Testis (tissue), 3 donors: ENCODE measurements around the gene THOP1. TPM values are rescaled to one million over a fixed set of nuclear protein-coding genes. Genes with fewer than 3 reads are reported as not detected.
"Not testable (repeated sequence)": the region's sequence is repeated elsewhere in the genome, so short reads cannot be mapped to it uniquely, and the experiment has no call there.

Experiments
- DNase-seq: peaks from one replicate; pipeline ENCODE4 v3.0.0-alpha.2; 2019
- H3K27ac ChIP-seq, 2 donors: fragments of 200-600 bp; sonication (generic); one replicate each; pipeline ENCODE4 v1.5.1; 2019
- H3K27me3 ChIP-seq: fragments of 200-600 bp; sonication (generic); one replicate; pipeline ENCODE4 v1.5.1; 2019
- H3K36me3 ChIP-seq: fragments of 200-600 bp; sonication (generic); one replicate; pipeline ENCODE4 v1.5.1; 2017; ENCODE audit warnings: low read depth; ENCODE audit errors: missing control alignments
- H3K4me1 ChIP-seq: fragments of 200-600 bp; sonication (generic); one replicate; pipeline ENCODE4 v1.5.1; 2019
- H3K4me3 ChIP-seq, 2 donors: fragments of 200-600 bp; sonication (generic); one replicate each; pipeline ENCODE4 v1.5.1; 2017 to 2019
- H3K9me3 ChIP-seq: fragments of 200-600 bp; sonication (generic); one replicate; pipeline ENCODE4 v1.5.1; 2017
- POLR2A ChIP-seq: fragments of 450-650 bp; IDR thresholded peaks from one replicate; pipeline ENCODE4 v1.6.1; 2017; ENCODE audit warnings: antibody characterized with exemption, mild to moderate bottlenecking, moderate library complexity
- WGBS, 2 donors: methylation state at CpG; one replicate each; pipeline ENCODE4 v1.1.5; 2018; 5-methylcytosine and 5-hydroxymethylcytosine counted together
- intact Hi-C: fragments of 100-400 bp; cut with DNase I; formaldehyde crosslinking; loops from one replicate; pipeline ENCODE4 v1.15.1; 2023; ENCODE audit warnings: low total_unique reads
- polyA plus RNA-seq: library from polyadenylated mRNA; stranded (reverse); fragments of 350-450 nt; fragmentation: Illumina TruSeq; extraction: RNeasy Lipid Tissue Mini Kit (QIAGEN cat#74804); gene quantifications from one replicate; pipeline ENCODE4 v1.2.3, GENCODE V29; 2014; ENCODE audit warnings: low read depth, low replicate concordance; ENCODE audit not compliant: insufficient read depth
- total RNA-seq, 2 donors: library from RNA; depleted of rRNA; stranded (reverse); fragments of >200 nt; gene quantifications; one replicate each; pipeline ENCODE4 v1.2.3, GENCODE V29; 2016
- TF ChIP-seq, protein P1 (sequence below), 3 experiments: fragments of 450-650 bp in 2 of 3; fragments of 200-600 bp in 1 of 3; sonication (generic) in 1 of 3; IDR thresholded peaks; one replicate each; pipeline ENCODE4 v1.5.1; 2016 to 2019; ENCODE audit warnings: antibody characterized with exemption in 3 of 3, mild to moderate bottlenecking in 2 of 3, moderate library complexity in 1 of 3

Gene THOP1
- total and polyA plus RNA-seq, 3 donors from 2014 or later = 111 to 166 (median 134) TPM

DNA sequence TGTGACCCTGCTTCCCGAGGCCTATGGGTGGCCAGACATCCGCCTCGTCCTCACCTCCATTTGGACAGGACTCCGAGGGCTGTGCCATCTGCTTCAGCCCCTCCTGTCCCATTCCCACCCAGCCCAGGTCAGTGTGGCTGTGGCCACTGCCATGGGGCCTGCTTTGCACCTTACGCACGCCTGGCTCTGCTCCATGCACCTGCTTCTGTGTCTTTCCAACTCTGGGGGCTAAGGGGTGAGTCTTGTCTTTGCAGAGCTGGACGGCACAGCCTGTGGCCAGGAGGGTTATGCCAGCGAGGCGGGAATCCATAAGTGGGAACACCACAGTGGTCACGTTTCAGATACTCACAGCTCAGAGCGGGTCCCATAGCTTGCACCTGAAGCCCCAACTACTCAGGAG is 29.1 kb downstream of the THOP1 start:
- WGBS, 2 donors = 94 to 100% methylated on average over 1 to 11 of the region's 11 CpGs
- Histone ChIP-seq H3K27ac (no peak overlapping the region), H3K9me3 (no peaks in the 10 kb centered on the region), H3K4me1 (no peaks in the 10 kb centered on the region), H3K36me3 (no peaks in the 10 kb centered on the region), H3K4me3 (no peak overlapping the region), H3K27me3 (no peaks in the 10 kb centered on the region)
- intact Hi-C loops = no loop called here
- no peak for DNase-seq
- TF ChIP-seq, protein P1, sequence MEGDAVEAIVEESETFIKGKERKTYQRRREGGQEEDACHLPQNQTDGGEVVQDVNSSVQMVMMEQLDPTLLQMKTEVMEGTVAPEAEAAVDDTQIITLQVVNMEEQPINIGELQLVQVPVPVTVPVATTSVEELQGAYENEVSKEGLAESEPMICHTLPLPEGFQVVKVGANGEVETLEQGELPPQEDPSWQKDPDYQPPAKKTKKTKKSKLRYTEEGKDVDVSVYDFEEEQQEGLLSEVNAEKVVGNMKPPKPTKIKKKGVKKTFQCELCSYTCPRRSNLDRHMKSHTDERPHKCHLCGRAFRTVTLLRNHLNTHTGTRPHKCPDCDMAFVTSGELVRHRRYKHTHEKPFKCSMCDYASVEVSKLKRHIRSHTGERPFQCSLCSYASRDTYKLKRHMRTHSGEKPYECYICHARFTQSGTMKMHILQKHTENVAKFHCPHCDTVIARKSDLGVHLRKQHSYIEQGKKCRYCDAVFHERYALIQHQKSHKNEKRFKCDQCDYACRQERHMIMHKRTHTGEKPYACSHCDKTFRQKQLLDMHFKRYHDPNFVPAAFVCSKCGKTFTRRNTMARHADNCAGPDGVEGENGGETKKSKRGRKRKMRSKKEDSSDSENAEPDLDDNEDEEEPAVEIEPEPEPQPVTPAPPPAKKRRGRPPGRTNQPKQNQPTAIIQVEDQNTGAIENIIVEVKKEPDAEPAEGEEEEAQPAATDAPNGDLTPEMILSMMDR (IDR thresholded peaks at IDR 0.05) = no peak
- TF ChIP-seq POLR2A = no peak

GRCh38 chr19:2815191-2815614 is 29.9 kb downstream of the THOP1 start:
- WGBS, 2 donors = 90 to 96% methylated on average over 8 to 13 of the region's 13 CpGs
- H3K27ac ChIP-seq = no peak overlapping the region
- H3K36me3 ChIP-seq = no peaks in the 10 kb centered on the region
- H3K4me1 ChIP-seq = no peaks in the 10 kb centered on the region
- DNase-seq = no peak
- no peak for TF ChIP-seq POLR2A
- TF ChIP-seq, protein P1 (IDR thresholded peaks at IDR 0.05) = no peak
- no peaks in the 10 kb centered on the region for H3K27me3 ChIP-seq
- no peaks in the 10 kb centered on the region for H3K9me3 ChIP-seq
- no peak overlapping the region for H3K4me3 ChIP-seq
- intact Hi-C loops = no loop called here

DNA sequence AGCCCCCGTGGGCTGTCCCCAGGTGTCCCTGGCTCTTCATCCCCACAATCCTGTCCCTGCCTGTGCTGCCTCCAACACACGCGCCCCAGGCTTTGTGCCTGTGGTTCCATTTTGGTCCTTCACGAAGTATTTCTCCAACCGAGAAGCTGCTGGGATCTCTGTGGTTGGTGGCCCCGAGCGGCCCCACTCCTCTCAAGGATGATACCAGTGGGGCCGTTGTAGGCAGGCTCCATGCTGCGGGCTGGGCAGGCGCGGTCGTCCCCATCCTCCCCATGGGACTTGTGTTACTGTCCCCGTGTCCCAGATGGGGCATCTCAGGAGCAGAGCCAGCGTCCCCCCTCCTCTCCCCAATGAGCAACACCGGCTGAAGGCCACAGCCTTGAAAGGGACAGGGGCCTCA is 30.6 kb downstream of the THOP1 start:
- no peak for DNase-seq
- H3K27ac ChIP-seq = no peak overlapping the region
- WGBS, 2 donors = 81 to 85% methylated on average over 4 to 15 of the region's 15 CpGs
- H3K27me3 ChIP-seq = no peaks in the 10 kb centered on the region
- H3K4me3 ChIP-seq = no peak overlapping the region
- no peaks in the 10 kb centered on the region for H3K9me3 ChIP-seq
- intact Hi-C loops = no loop called here
- no peaks in the 10 kb centered on the region for H3K36me3 ChIP-seq
- TF ChIP-seq, protein P1 (IDR thresholded peaks at IDR 0.05) = no peak
- no peak for TF ChIP-seq POLR2A
- peaks cover 2% of the 10 kb centered on the region for H3K4me1 ChIP-seq

- intact Hi-C loops = no loop called here
- no peaks in the 10 kb centered on the region for H3K9me3 ChIP-seq
- no peaks in the 10 kb centered on the region for H3K36me3 ChIP-seq
- H3K4me1 ChIP-seq = peaks cover 2% of the 10 kb centered on the region
- DNase-seq = no peak
- no peaks in the 10 kb centered on the region for H3K27me3 ChIP-seq
- no peak for TF ChIP-seq POLR2A
- TF ChIP-seq, protein P1 (IDR thresholded peaks at IDR 0.05) = no peak
- WGBS, 2 donors = 83 to 86% methylated on average over 16 of the region's 16 CpGs
- H3K4me3 ChIP-seq = no peak overlapping the region
- no peak overlapping the region for H3K27ac ChIP-seq
Measured at GRCh38 chr19:2816641-2817040, 31.3 kb downstream of the THOP1 start.

GRCh38 chr19:2817237-2817829 is 32.0 kb downstream of the THOP1 start:
- H3K36me3 ChIP-seq, H3K27ac ChIP-seq, H3K4me1 ChIP-seq, H3K4me3 ChIP-seq, H3K27me3 ChIP-seq, H3K9me3 ChIP-seq, intact Hi-C loops: not testable (repeated sequence)
- peak; percentile 79 for DNase-seq
- WGBS, 2 donors = 47 to 61% methylated on average over 22 of the region's 22 CpGs
